ENCODE measurements around the gene RERE. TPM values are rescaled to one million over a fixed set of nuclear protein-coding genes. Genes with fewer than 3 reads are reported as not detected.
A peak's percentile ranks its signal among the peaks of the same experiment; 100 is the strongest.

The RERE gene
- polyA plus RNA-seq, 2 donors = 14.0 to 24.4 TPM

- Histone ChIP-seq H3K36me3 (ENCODE audit: control insufficient read depth in 2 of 2, insufficient read depth in 2 of 2, low read length in 1 of 2) (peaks cover 38 to 66% of the 10 kb centered on the region in 2 donors), H3K4me1 (ENCODE audit: control insufficient read depth in 2 of 2, insufficient read depth in 2 of 2, low read length in 1 of 2) (peaks cover 4% of the 10 kb centered on the region in 2 donors), H3K9me3 (ENCODE audit: control insufficient read depth in 2 of 2, insufficient read depth in 1 of 2, low read depth in 1 of 2, low read length in 1 of 2) (no peaks in the 10 kb centered on the region), H3K27ac (ENCODE audit: low read depth in 2 of 2, low read length in 1 of 2) (no peak overlapping the region), H3K27me3 (ENCODE audit: control insufficient read depth in 1 of 2, insufficient read depth in 2 of 2, low read length in 2 of 2) (no peaks in the 10 kb centered on the region), H3K4me3 (ENCODE audit: low read depth in 1 of 2, low read length in 2 of 2) (no peak overlapping the region)
- 91% methylated on average over 27 of the region's 27 CpGs for WGBS, 2 donors
These were observed 460.9 kb downstream of the RERE start for GRCh38 chr1:8356256-8357209.

- 81 to 87% methylated on average over 24 of the region's 24 CpGs for WGBS, 2 donors
- no peaks in the 10 kb centered on the region for H3K27me3 ChIP-seq (ENCODE audit: control insufficient read depth in 1 of 2, insufficient read depth in 2 of 2, low read length in 2 of 2)
- H3K27ac ChIP-seq (ENCODE audit: low read depth in 2 of 2, low read length in 1 of 2) = no peak overlapping the region
- peaks cover 34 to 58% of the 10 kb centered on the region in 2 donors for H3K36me3 ChIP-seq (ENCODE audit: control insufficient read depth in 2 of 2, insufficient read depth in 2 of 2, low read length in 1 of 2)
- no peaks in the 10 kb centered on the region for H3K9me3 ChIP-seq (ENCODE audit: control insufficient read depth in 2 of 2, insufficient read depth in 1 of 2, low read depth in 1 of 2, low read length in 1 of 2)
- H3K4me3 ChIP-seq (ENCODE audit: low read depth in 1 of 2, low read length in 2 of 2) = no peak overlapping the region
- H3K4me1 ChIP-seq (ENCODE audit: control insufficient read depth in 2 of 2, insufficient read depth in 2 of 2, low read length in 1 of 2) = peaks cover 4% of the 10 kb centered on the region in 2 donors
These were observed 461.8 kb downstream of the RERE start for GRCh38 chr1:8355439-8356255.

GRCh38 chr1:8354038-8354437, 463.4 kb downstream of the RERE start:
- Histone ChIP-seq H3K4me3 (ENCODE audit: low read depth in 1 of 2, low read length in 2 of 2) (no peak overlapping the region), H3K4me1 (ENCODE audit: control insufficient read depth in 2 of 2, insufficient read depth in 2 of 2, low read length in 1 of 2) (peaks cover 4% of the 10 kb centered on the region in 2 donors), H3K9me3 (ENCODE audit: control insufficient read depth in 2 of 2, insufficient read depth in 1 of 2, low read depth in 1 of 2, low read length in 1 of 2) (no peaks in the 10 kb centered on the region), H3K36me3 (ENCODE audit: control insufficient read depth in 2 of 2, insufficient read depth in 2 of 2, low read length in 1 of 2) (peaks cover 27 to 46% of the 10 kb centered on the region in 2 donors), H3K27me3 (ENCODE audit: control insufficient read depth in 1 of 2, insufficient read depth in 2 of 2, low read length in 2 of 2) (no peaks in the 10 kb centered on the region), H3K27ac (ENCODE audit: low read depth in 2 of 2, low read length in 1 of 2) (no peak overlapping the region)
- 74 to 80% methylated on average over 8 of the region's 8 CpGs for WGBS, 2 donors

GRCh38 chr1:8352886-8353785, 464.3 kb downstream of the RERE start:
- Histone ChIP-seq H3K36me3 (ENCODE audit: control insufficient read depth in 2 of 2, insufficient read depth in 2 of 2, low read length in 1 of 2) (peaks cover 23 to 37% of the 10 kb centered on the region in 2 donors), H3K27me3 (ENCODE audit: control insufficient read depth in 1 of 2, insufficient read depth in 2 of 2, low read length in 2 of 2) (no peaks in the 10 kb centered on the region), H3K4me1 (ENCODE audit: control insufficient read depth in 2 of 2, insufficient read depth in 2 of 2, low read length in 1 of 2) (peaks cover 4% of the 10 kb centered on the region in 2 donors), H3K27ac (ENCODE audit: low read depth in 2 of 2, low read length in 1 of 2) (peak overlapping the region; percentile 29 to 71), H3K9me3 (ENCODE audit: control insufficient read depth in 2 of 2, insufficient read depth in 1 of 2, low read depth in 1 of 2, low read length in 1 of 2) (no peaks in the 10 kb centered on the region), H3K4me3 (ENCODE audit: low read depth in 1 of 2, low read length in 2 of 2) (no peak overlapping the region)
- 61 to 66% methylated on average over 21 of the region's 21 CpGs for WGBS, 2 donors

- H3K4me3 ChIP-seq (ENCODE audit: low read depth in 1 of 2, low read length in 2 of 2) = no peak overlapping the region
- H3K27me3 ChIP-seq (ENCODE audit: control insufficient read depth in 1 of 2, insufficient read depth in 2 of 2, low read length in 2 of 2) = no peaks in the 10 kb centered on the region
- H3K27ac ChIP-seq (ENCODE audit: low read depth in 2 of 2, low read length in 1 of 2) = peak overlapping the region in 1 of 2 donors; percentile 2
- H3K4me1 ChIP-seq (ENCODE audit: control insufficient read depth in 2 of 2, insufficient read depth in 2 of 2, low read length in 1 of 2) = peaks cover under 1 to 11% of the 10 kb centered on the region in 2 donors
- H3K9me3 ChIP-seq (ENCODE audit: control insufficient read depth in 2 of 2, insufficient read depth in 1 of 2, low read depth in 1 of 2, low read length in 1 of 2) = no peaks in the 10 kb centered on the region
- H3K36me3 ChIP-seq (ENCODE audit: control insufficient read depth in 2 of 2, insufficient read depth in 2 of 2, low read length in 1 of 2) = peaks cover 17 to 30% of the 10 kb centered on the region in 2 donors
- 62 to 69% methylated on average over 15 of the region's 15 CpGs for WGBS, 2 donors
These were observed 465.0 kb downstream of the RERE start for GRCh38 chr1:8352471-8352845.

- Histone ChIP-seq H3K27ac (ENCODE audit: low read depth in 2 of 2, low read length in 1 of 2) (peak overlapping the region in 1 of 2 donors; percentile 2), H3K4me3 (ENCODE audit: low read depth in 1 of 2, low read length in 2 of 2) (no peak overlapping the region), H3K9me3 (ENCODE audit: control insufficient read depth in 2 of 2, insufficient read depth in 1 of 2, low read depth in 1 of 2, low read length in 1 of 2) (no peaks in the 10 kb centered on the region), H3K4me1 (ENCODE audit: control insufficient read depth in 2 of 2, insufficient read depth in 2 of 2, low read length in 1 of 2) (peaks cover 0 to 11% of the 10 kb centered on the region in 2 donors), H3K27me3 (ENCODE audit: control insufficient read depth in 1 of 2, insufficient read depth in 2 of 2, low read length in 2 of 2) (no peaks in the 10 kb centered on the region), H3K36me3 (ENCODE audit: control insufficient read depth in 2 of 2, insufficient read depth in 2 of 2, low read length in 1 of 2) (peaks cover 11 to 25% of the 10 kb centered on the region in 2 donors)
- 50 to 58% methylated on average over 13 of the region's 13 CpGs for WGBS, 2 donors
These were observed 465.6 kb downstream of the RERE start for GRCh38 chr1:8351693-8352470.

- Histone ChIP-seq H3K36me3 (ENCODE audit: control insufficient read depth in 2 of 2, insufficient read depth in 2 of 2, low read length in 1 of 2) (peaks cover 7 to 19% of the 10 kb centered on the region in 2 donors), H3K4me3 (ENCODE audit: low read depth in 1 of 2, low read length in 2 of 2) (no peak overlapping the region), H3K9me3 (ENCODE audit: control insufficient read depth in 2 of 2, insufficient read depth in 1 of 2, low read depth in 1 of 2, low read length in 1 of 2) (no peaks in the 10 kb centered on the region), H3K27ac (ENCODE audit: low read depth in 2 of 2, low read length in 1 of 2) (no peak overlapping the region), H3K4me1 (ENCODE audit: control insufficient read depth in 2 of 2, insufficient read depth in 2 of 2, low read length in 1 of 2) (peaks cover 0 to 11% of the 10 kb centered on the region in 2 donors), H3K27me3 (ENCODE audit: control insufficient read depth in 1 of 2, insufficient read depth in 2 of 2, low read length in 2 of 2) (no peaks in the 10 kb centered on the region)
- 83 to 89% methylated on average over 24 of the region's 24 CpGs for whole genome bisulfite sequencing, 2 donors
These were observed 466.3 kb downstream of the RERE start for GRCh38 chr1:8350914-8351684.

- WGBS, 2 donors = 43 to 56% methylated on average over 14 of the region's 14 CpGs
These were observed 467.5 kb downstream of the RERE start for GRCh38 chr1:8349961-8350360.

More at GRCh38 chr1:8349961-8350360, 467.5 kb downstream of the RERE start:
- Histone ChIP-seq H3K27me3 (ENCODE audit: control insufficient read depth in 1 of 2, insufficient read depth in 2 of 2, low read length in 2 of 2) (no peaks in the 10 kb centered on the region), H3K36me3 (ENCODE audit: control insufficient read depth in 2 of 2, insufficient read depth in 2 of 2, low read length in 1 of 2) (peaks cover 4 to 9% of the 10 kb centered on the region in 2 donors), H3K9me3 (ENCODE audit: control insufficient read depth in 2 of 2, insufficient read depth in 1 of 2, low read depth in 1 of 2, low read length in 1 of 2) (no peaks in the 10 kb centered on the region), H3K4me3 (ENCODE audit: low read depth in 1 of 2, low read length in 2 of 2) (no peak overlapping the region), H3K4me1 (ENCODE audit: control insufficient read depth in 2 of 2, insufficient read depth in 2 of 2, low read length in 1 of 2) (peaks cover 0 to 11% of the 10 kb centered on the region in 2 donors), H3K27ac (ENCODE audit: low read depth in 2 of 2, low read length in 1 of 2) (peak overlapping the region in 1 of 2 donors; percentile 15)
